ENCODE measurements around the gene LGMN. TPM values are rescaled to one million over a fixed set of nuclear protein-coding genes. Genes with fewer than 3 reads are reported as not detected.

The LGMN gene
- total RNA-seq, 1 donor from 2014 or later, result 90.3 TPM

GRCh38 chr14:92658684-92659083 lies 89.7 kb downstream of the LGMN start:
- Histone ChIP-seq H3K9me3 (ENCODE audit: control insufficient read depth in 3 of 3, low read length in 3 of 3) (no peaks in the 10 kb centered on the region), H3K4me1 (ENCODE audit: control insufficient read depth in 3 of 3, insufficient read depth in 3 of 3, low read length in 3 of 3) (peaks cover 3 to 35% (median 17%) of the 10 kb centered on the region in 3 donors), H3K27me3 (ENCODE audit: control insufficient read depth in 3 of 3, insufficient read depth in 3 of 3, low read length in 3 of 3) (no peaks in the 10 kb centered on the region), H3K4me3 (ENCODE audit: low read length in 3 of 3) (no peak overlapping the region), H3K9ac (ENCODE audit: low read depth in 1 of 3, low read length in 3 of 3) (no peak overlapping the region), H3K36me3 (ENCODE audit: control insufficient read depth in 3 of 3, insufficient read depth in 3 of 3, low read length in 3 of 3) (peaks cover 0 to 3% (median 3%) of the 10 kb centered on the region in 3 donors), H3K27ac (ENCODE audit: low read depth, low read length) (no peak overlapping the region)

GRCh38 chr14:92658160-92658559 lies 90.3 kb downstream of the LGMN start:
- Histone ChIP-seq H3K36me3 (ENCODE audit: control insufficient read depth in 3 of 3, insufficient read depth in 3 of 3, low read length in 3 of 3) (peaks cover 0 to 3% (median 3%) of the 10 kb centered on the region in 3 donors), H3K27ac (ENCODE audit: low read depth, low read length) (no peak overlapping the region), H3K9me3 (ENCODE audit: control insufficient read depth in 3 of 3, low read length in 3 of 3) (no peaks in the 10 kb centered on the region)

GRCh38 chr14:92657457-92658142 lies 90.8 kb downstream of the LGMN start:
- Histone ChIP-seq H3K4me3 (ENCODE audit: low read length in 3 of 3) (no peak overlapping the region), H3K27ac (ENCODE audit: low read depth, low read length) (no peak overlapping the region), H3K9ac (ENCODE audit: low read depth in 1 of 3, low read length in 3 of 3) (no peak overlapping the region), H3K9me3 (ENCODE audit: control insufficient read depth in 3 of 3, low read length in 3 of 3) (no peaks in the 10 kb centered on the region), H3K36me3 (ENCODE audit: control insufficient read depth in 3 of 3, insufficient read depth in 3 of 3, low read length in 3 of 3) (peaks cover 0 to 7% (median 3%) of the 10 kb centered on the region in 3 donors), H3K4me1 (ENCODE audit: control insufficient read depth in 3 of 3, insufficient read depth in 3 of 3, low read length in 3 of 3) (peaks cover 3 to 36% (median 17%) of the 10 kb centered on the region in 3 donors), H3K27me3 (ENCODE audit: control insufficient read depth in 3 of 3, insufficient read depth in 3 of 3, low read length in 3 of 3) (no peaks in the 10 kb centered on the region)

More at GRCh38 chr14:92658160-92658559, 90.3 kb downstream of the LGMN start:
- Histone ChIP-seq H3K4me3 (ENCODE audit: low read length in 3 of 3) (no peak overlapping the region), H3K9ac (ENCODE audit: low read depth in 1 of 3, low read length in 3 of 3) (no peak overlapping the region), H3K27me3 (ENCODE audit: control insufficient read depth in 3 of 3, insufficient read depth in 3 of 3, low read length in 3 of 3) (no peaks in the 10 kb centered on the region), H3K4me1 (ENCODE audit: control insufficient read depth in 3 of 3, insufficient read depth in 3 of 3, low read length in 3 of 3) (peaks cover 3 to 35% (median 17%) of the 10 kb centered on the region in 3 donors)

- no peak overlapping the region for H3K9ac ChIP-seq (ENCODE audit: low read depth in 1 of 3, low read length in 3 of 3)
- H3K4me1 ChIP-seq (ENCODE audit: control insufficient read depth in 3 of 3, insufficient read depth in 3 of 3, low read length in 3 of 3), result peaks cover 3 to 38% (median 17%) of the 10 kb centered on the region in 3 donors
- H3K36me3 ChIP-seq (ENCODE audit: control insufficient read depth in 3 of 3, insufficient read depth in 3 of 3, low read length in 3 of 3), result peaks cover 0 to 8% (median 3%) of the 10 kb centered on the region in 3 donors
- H3K9me3 ChIP-seq (ENCODE audit: control insufficient read depth in 3 of 3, low read length in 3 of 3), result no peaks in the 10 kb centered on the region
- no peaks in the 10 kb centered on the region for H3K27me3 ChIP-seq (ENCODE audit: control insufficient read depth in 3 of 3, insufficient read depth in 3 of 3, low read length in 3 of 3)
- H3K27ac ChIP-seq (ENCODE audit: low read depth, low read length), result no peak overlapping the region
- H3K4me3 ChIP-seq (ENCODE audit: low read length in 3 of 3), result no peak overlapping the region
Observed at GRCh38 chr14:92656306-92657081, 91.9 kb downstream of the LGMN start.

- peaks cover 0 to 8% (median 5%) of the 10 kb centered on the region in 3 donors for H3K36me3 ChIP-seq (ENCODE audit: control insufficient read depth in 3 of 3, insufficient read depth in 3 of 3, low read length in 3 of 3)
- no peaks in the 10 kb centered on the region for H3K27me3 ChIP-seq (ENCODE audit: control insufficient read depth in 3 of 3, insufficient read depth in 3 of 3, low read length in 3 of 3)
- H3K4me3 ChIP-seq (ENCODE audit: low read length in 3 of 3), result peak overlapping the region in 1 of 3 donors; percentile 43
- peaks cover 3 to 40% (median 17%) of the 10 kb centered on the region in 3 donors for H3K4me1 ChIP-seq (ENCODE audit: control insufficient read depth in 3 of 3, insufficient read depth in 3 of 3, low read length in 3 of 3)
- H3K27ac ChIP-seq (ENCODE audit: low read depth, low read length), result no peak overlapping the region
- peak overlapping the region in 1 of 3 donors; percentile 33 for H3K9ac ChIP-seq (ENCODE audit: low read depth in 1 of 3, low read length in 3 of 3)
- no peaks in the 10 kb centered on the region for H3K9me3 ChIP-seq (ENCODE audit: control insufficient read depth in 3 of 3, low read length in 3 of 3)
Observed at GRCh38 chr14:92655419-92656201, 92.8 kb downstream of the LGMN start.

GRCh38 chr14:92654239-92654901 lies 94.1 kb downstream of the LGMN start:
- Histone ChIP-seq H3K27ac (ENCODE audit: low read depth, low read length) (no peak overlapping the region), H3K36me3 (ENCODE audit: control insufficient read depth in 3 of 3, insufficient read depth in 3 of 3, low read length in 3 of 3) (peaks cover 0 to 8% (median 7%) of the 10 kb centered on the region in 3 donors), H3K4me1 (ENCODE audit: control insufficient read depth in 3 of 3, insufficient read depth in 3 of 3, low read length in 3 of 3) (peaks cover 3 to 33% (median 14%) of the 10 kb centered on the region in 3 donors), H3K9ac (ENCODE audit: low read depth in 1 of 3, low read length in 3 of 3) (no peak overlapping the region), H3K9me3 (ENCODE audit: control insufficient read depth in 3 of 3, low read length in 3 of 3) (no peaks in the 10 kb centered on the region), H3K4me3 (ENCODE audit: low read length in 3 of 3) (no peak overlapping the region), H3K27me3 (ENCODE audit: control insufficient read depth in 3 of 3, insufficient read depth in 3 of 3, low read length in 3 of 3) (no peaks in the 10 kb centered on the region)

Other genes with a start within 250 kb of the LGMN start
- gene RIN3, start 234.8 kb downstream of the LGMN start, total RNA-seq, result 4.7 TPM
- 26.6 TPM for gene GOLGA5, start 45.7 kb upstream of the LGMN start, total RNA-seq
- 0.52 TPM for gene CHGA, start 174.5 kb upstream of the LGMN start, total RNA-seq